Mesendoderm (in vitro differentiated cells): ENCODE data around the gene STARD3NL.

ENCODE experiments used
- DNase-seq: peaks from one replicate; pipeline ENCODE4 v3.0.0; 2013
- H2AK5ac ChIP-seq: 2 replicates; pipeline ENCODE4 v1.6.1; 2013; ENCODE audit warnings: low read length, inconsistent platforms
- H2BK120ac ChIP-seq: 2 replicates; pipeline ENCODE4 v1.6.1; 2013; ENCODE audit warnings: low read depth, mild to moderate bottlenecking, low read length, moderate library complexity, mixed read lengths
- H2BK15ac ChIP-seq: replicated peaks from 2 replicates; pipeline ENCODE4 v1.6.1; 2013; ENCODE audit warnings: low read depth, mild to moderate bottlenecking, moderate library complexity
- H2BK5ac ChIP-seq: 2 replicates; pipeline ENCODE4 v1.6.1; 2013; ENCODE audit warnings: low read length, inconsistent platforms
- H3K18ac ChIP-seq: 2 replicates; pipeline ENCODE4 v1.6.1; 2013; ENCODE audit warnings: mild to moderate bottlenecking, low read length, mixed read lengths
- H3K23ac ChIP-seq: one replicate; pipeline ENCODE4 v1.6.1; 2013; ENCODE audit warnings: low read length
- H3K27ac ChIP-seq: 2 replicates; pipeline ENCODE4 v1.5.1; 2013; ENCODE audit warnings: low read depth, mild to moderate bottlenecking, inconsistent platforms, low read length, moderate library complexity
- H3K27me3 ChIP-seq: 2 replicates; pipeline ENCODE4 v1.6.1; 2013; ENCODE audit warnings: low read length, control low read depth, mild to moderate bottlenecking, inconsistent platforms; ENCODE audit not compliant: insufficient read depth, poor library complexity
- H3K36me3 ChIP-seq: 2 replicates; pipeline ENCODE4 v1.6.1; 2013; ENCODE audit warnings: low read length, inconsistent platforms; ENCODE audit not compliant: control insufficient read depth, insufficient read depth
- H3K4ac ChIP-seq: one replicate; pipeline ENCODE4 v1.6.1; 2013; ENCODE audit warnings: low read depth, mild to moderate bottlenecking, low read length, moderate library complexity
- H3K4me1 ChIP-seq: 2 replicates; pipeline ENCODE4 v1.6.1; 2013; ENCODE audit warnings: low read depth, low read length, inconsistent platforms; ENCODE audit not compliant: control insufficient read depth
- H3K4me2 ChIP-seq: 2 replicates; pipeline ENCODE4 v1.6.1; 2013; ENCODE audit warnings: low read length
- H3K4me3 ChIP-seq: 2 replicates; pipeline ENCODE4 v1.5.1; 2013; ENCODE audit warnings: mild to moderate bottlenecking, low read length
- H3K56ac ChIP-seq: one replicate; pipeline ENCODE4 v1.6.1; 2013; ENCODE audit warnings: low read length
- H3K79me1 ChIP-seq: 2 replicates; pipeline ENCODE4 v1.6.1; 2013; ENCODE audit warnings: low read length, inconsistent platforms
- H3K79me2 ChIP-seq: 2 replicates; pipeline ENCODE4 v1.6.1; 2013; ENCODE audit warnings: mild to moderate bottlenecking, low read length; ENCODE audit not compliant: control insufficient read depth, insufficient read depth
- H3K9ac ChIP-seq: 2 replicates; pipeline ENCODE4 v1.6.1; 2013; ENCODE audit warnings: low read length, inconsistent platforms
- H4K5ac ChIP-seq: one replicate; pipeline ENCODE4 v1.6.1; 2013; ENCODE audit warnings: low read length
- H4K8ac ChIP-seq: one replicate; pipeline ENCODE4 v1.6.1; 2013; ENCODE audit warnings: low read depth, mild to moderate bottlenecking, control low read depth, low read length, moderate library complexity
- WGBS: extraction: QIAGEN DNeasy Blood & Tissue Kit; methylation state at CpG from one replicate; pipeline ENCODE4 v1.1.7; 2013; ENCODE audit warnings: low lambda C conversion rate, missing lambda C conversion rate; ENCODE audit not compliant: insufficient coverage; ENCODE audit errors: extremely low coverage; 5-methylcytosine and 5-hydroxymethylcytosine counted together

STARD3NL gene

DNA sequence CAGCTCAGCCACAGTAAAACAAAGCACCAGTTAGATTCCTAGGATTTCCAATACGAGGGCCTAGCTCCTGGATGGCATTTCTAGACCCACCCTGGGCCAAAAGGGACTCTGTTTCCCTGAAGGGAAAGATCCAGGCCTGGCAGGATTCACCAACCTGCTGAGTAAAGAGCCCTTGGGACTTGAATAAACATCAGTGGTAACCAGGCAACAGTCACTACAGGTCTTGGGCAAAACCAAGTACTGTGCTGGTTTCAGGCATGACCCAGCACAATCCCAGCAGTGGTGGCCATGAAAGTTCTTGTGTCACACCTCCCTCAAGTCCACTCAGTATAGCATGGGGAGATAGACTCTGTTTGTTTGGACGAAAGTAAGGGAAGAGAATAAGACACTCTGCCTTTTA is 31.0 kb upstream of the STARD3NL start:
- H4K8ac ChIP-seq, result no peak overlapping the region
- DNase-seq, result peak; percentile 27
- H2BK15ac ChIP-seq, result no peak overlapping the region
- H2BK120ac ChIP-seq, result no peak overlapping the region
- H3K4me3 ChIP-seq, result no peak overlapping the region
- H3K4me1 ChIP-seq, result no peaks in the 10 kb centered on the region
- no peak overlapping the region for H2BK5ac ChIP-seq
- H3K4ac ChIP-seq, result no peak overlapping the region
- no peak overlapping the region for H3K18ac ChIP-seq
- no peak overlapping the region for H3K4me2 ChIP-seq
- no CpG with 5 or more reads among the region's 2 CpGs for WGBS
- H3K27ac ChIP-seq, result no peak overlapping the region
- no peak overlapping the region for H4K5ac ChIP-seq
- no peaks in the 10 kb centered on the region for H3K79me1 ChIP-seq
- no peak overlapping the region for H3K9ac ChIP-seq
- no peak overlapping the region for H3K56ac ChIP-seq
- no peaks in the 10 kb centered on the region for H3K27me3 ChIP-seq
- H2AK5ac ChIP-seq, result no peak overlapping the region
- no peak overlapping the region for H3K23ac ChIP-seq
- H3K79me2 ChIP-seq, result no peaks in the 10 kb centered on the region
- no peaks in the 10 kb centered on the region for H3K36me3 ChIP-seq

- Histone ChIP-seq H3K4me2 (no peak overlapping the region), H3K56ac (no peak overlapping the region), H2BK120ac (no peak overlapping the region), H4K8ac (no peak overlapping the region), H3K9ac (no peak overlapping the region), H3K4me1 (no peaks in the 10 kb centered on the region), H2BK15ac (no peak overlapping the region), H3K79me2 (no peaks in the 10 kb centered on the region), H3K23ac (no peak overlapping the region), H3K27me3 (no peaks in the 10 kb centered on the region), H3K18ac (no peak overlapping the region), H3K36me3 (no peaks in the 10 kb centered on the region), H4K5ac (no peak overlapping the region), H3K79me1 (no peaks in the 10 kb centered on the region), H2AK5ac (no peak overlapping the region), H3K4ac (no peak overlapping the region), H3K27ac (no peak overlapping the region), H3K4me3 (no peak overlapping the region), H2BK5ac (no peak overlapping the region)
- WGBS, result no CpG with 5 or more reads among the region's 2 CpGs
- DNase-seq, result no peak
Measured at GRCh38 chr7:38151556-38151955, 26.5 kb upstream of the STARD3NL start.

DNA sequence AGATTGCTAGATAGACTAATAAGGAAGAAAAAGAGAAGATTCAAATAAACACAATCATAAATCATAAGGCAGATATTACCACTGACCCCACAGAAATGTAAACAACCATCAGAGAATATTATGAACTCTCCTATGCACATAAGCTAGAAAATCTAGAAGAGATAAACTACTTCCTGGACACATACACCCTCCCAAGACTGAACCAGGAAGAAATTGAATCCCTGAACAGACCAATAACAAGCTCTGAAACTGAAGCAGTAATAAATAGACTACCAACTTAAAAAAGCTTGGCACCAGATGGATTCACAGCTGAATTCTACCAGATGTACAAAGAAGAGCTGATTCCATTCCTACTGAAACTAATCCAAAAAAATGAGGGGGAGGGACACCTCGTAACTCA is 24.5 kb upstream of the STARD3NL start:
- Histone ChIP-seq H3K4ac (no peak overlapping the region), H3K79me2 (no peaks in the 10 kb centered on the region), H2BK120ac (no peak overlapping the region), H4K5ac (no peak overlapping the region), H2AK5ac (no peak overlapping the region), H3K79me1 (no peaks in the 10 kb centered on the region), H3K56ac (no peak overlapping the region), H2BK15ac (no peak overlapping the region), H3K9ac (no peak overlapping the region), H3K18ac (no peak overlapping the region), H3K27me3 (no peaks in the 10 kb centered on the region), H3K27ac (no peak overlapping the region), H3K4me3 (no peak overlapping the region), H2BK5ac (no peak overlapping the region), H3K36me3 (no peaks in the 10 kb centered on the region), H3K23ac (no peak overlapping the region), H4K8ac (no peak overlapping the region), H3K4me2 (no peak overlapping the region), H3K4me1 (no peaks in the 10 kb centered on the region)
- no peak for DNase-seq
- no CpG with 5 or more reads among the region's 1 CpG for WGBS

DNA sequence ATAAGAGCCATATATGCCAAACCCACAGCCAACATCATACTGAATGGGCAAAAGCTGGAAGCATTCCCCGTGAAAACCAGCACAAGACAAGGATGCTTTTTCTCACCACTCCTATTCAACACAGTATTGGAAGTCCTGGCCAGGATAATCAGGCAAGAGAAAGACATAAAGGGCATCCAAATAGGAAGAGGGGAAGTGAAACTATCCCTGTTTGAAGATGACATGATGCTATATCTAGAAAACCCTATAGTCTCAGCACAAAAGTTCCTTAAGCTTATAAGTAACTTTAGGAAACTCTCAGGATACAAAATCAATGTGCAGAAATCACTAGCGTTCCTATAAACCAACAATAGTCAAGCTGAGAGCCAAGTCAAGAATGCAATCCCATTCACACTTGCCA is 23.8 kb upstream of the STARD3NL start:
- H3K27me3 ChIP-seq, result no peaks in the 10 kb centered on the region
- no peak overlapping the region for H2AK5ac ChIP-seq
- no peak overlapping the region for H3K27ac ChIP-seq
- no peaks in the 10 kb centered on the region for H3K79me1 ChIP-seq
- no peak overlapping the region for H3K18ac ChIP-seq
- no peaks in the 10 kb centered on the region for H3K4me1 ChIP-seq
- H3K9ac ChIP-seq, result no peak overlapping the region
- H3K79me2 ChIP-seq, result no peaks in the 10 kb centered on the region
- H3K56ac ChIP-seq, result no peak overlapping the region
- no peak overlapping the region for H3K23ac ChIP-seq
- H2BK15ac ChIP-seq, result no peak overlapping the region
- no peak overlapping the region for H2BK5ac ChIP-seq
- no peaks in the 10 kb centered on the region for H3K36me3 ChIP-seq
- H2BK120ac ChIP-seq, result no peak overlapping the region
- no peak overlapping the region for H3K4me2 ChIP-seq
- H4K8ac ChIP-seq, result no peak overlapping the region
- H3K4ac ChIP-seq, result no peak overlapping the region
- no peak for DNase-seq
- H3K4me3 ChIP-seq, result no peak overlapping the region
- no CpG with 5 or more reads among the region's 2 CpGs for WGBS
- no peak overlapping the region for H4K5ac ChIP-seq

DNA sequence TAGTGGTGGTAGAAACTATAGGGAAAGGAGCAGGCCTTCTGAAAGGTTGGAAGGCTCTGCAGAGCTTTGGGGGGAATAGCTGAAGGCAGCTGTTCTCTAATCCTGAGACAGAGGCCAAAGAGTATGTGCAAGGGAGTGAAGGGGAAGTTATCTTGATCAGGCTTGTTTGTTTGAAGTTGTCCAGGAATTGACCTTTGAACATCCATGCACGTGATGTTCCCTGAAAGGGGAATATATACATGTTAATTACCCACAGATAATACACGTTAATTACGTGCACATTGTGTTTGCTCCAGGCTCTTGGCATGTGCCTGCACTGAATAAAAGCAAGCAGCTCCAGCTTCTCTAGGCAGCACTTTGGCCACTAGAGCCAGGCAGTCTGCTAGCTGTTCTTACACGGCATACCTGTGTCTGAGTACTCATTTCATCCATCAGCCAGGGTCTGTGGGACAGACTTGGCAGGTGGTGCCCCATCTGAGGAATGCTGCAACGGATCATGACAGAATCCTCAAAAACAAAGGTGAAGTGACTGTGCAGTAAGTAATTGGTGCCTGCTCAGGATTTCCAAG is 18.0 kb upstream of the STARD3NL start:
- Histone ChIP-seq H2BK15ac (no peak overlapping the region), H2AK5ac (no peak overlapping the region), H3K27ac (no peak overlapping the region), H3K4me3 (no peak overlapping the region), H3K56ac (no peak overlapping the region), H3K23ac (no peak overlapping the region), H2BK120ac (no peak overlapping the region), H3K79me2 (no peaks in the 10 kb centered on the region), H4K8ac (no peak overlapping the region), H3K9ac (no peak overlapping the region), H3K27me3 (no peaks in the 10 kb centered on the region), H4K5ac (no peak overlapping the region), H3K36me3 (no peaks in the 10 kb centered on the region), H3K18ac (no peak overlapping the region), H3K4ac (no peak overlapping the region), H3K4me2 (no peak overlapping the region), H3K4me1 (no peaks in the 10 kb centered on the region), H3K79me1 (no peaks in the 10 kb centered on the region), H2BK5ac (no peak overlapping the region)
- no CpG with 5 or more reads among the region's 5 CpGs for WGBS
- DNase-seq, result no peak

DNA sequence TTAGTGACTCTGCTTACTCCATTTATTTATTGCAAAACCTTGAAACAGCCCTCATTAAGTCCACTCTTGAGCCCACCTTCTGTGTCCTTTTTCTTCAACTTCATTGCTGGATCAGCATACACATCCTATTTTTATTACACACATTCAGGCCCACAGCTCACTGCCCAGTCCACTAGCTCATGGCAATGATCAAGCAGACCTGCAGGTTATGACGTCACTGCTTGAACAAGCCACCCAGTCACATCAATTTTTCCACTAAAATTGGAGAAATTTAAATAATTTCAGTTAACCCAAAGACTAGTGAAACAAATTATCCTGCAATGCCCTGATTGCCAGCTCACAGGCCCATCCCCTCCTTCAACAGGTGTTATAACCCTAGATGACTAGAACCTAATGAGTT is 16.0 kb upstream of the STARD3NL start:
- H4K8ac ChIP-seq, result no peak overlapping the region
- H3K36me3 ChIP-seq, result no peaks in the 10 kb centered on the region
- no peak overlapping the region for H3K56ac ChIP-seq
- no peak overlapping the region for H3K9ac ChIP-seq
- no peaks in the 10 kb centered on the region for H3K27me3 ChIP-seq
- no peaks in the 10 kb centered on the region for H3K4me1 ChIP-seq
- H3K23ac ChIP-seq, result no peak overlapping the region
- no peak overlapping the region for H2AK5ac ChIP-seq
- H2BK15ac ChIP-seq, result no peak overlapping the region
- no peak for DNase-seq
- H3K4me2 ChIP-seq, result no peak overlapping the region
- H3K18ac ChIP-seq, result no peak overlapping the region
- no peaks in the 10 kb centered on the region for H3K79me2 ChIP-seq
- H2BK120ac ChIP-seq, result no peak overlapping the region
- H3K27ac ChIP-seq, result no peak overlapping the region
- no peak overlapping the region for H2BK5ac ChIP-seq
- H4K5ac ChIP-seq, result no peak overlapping the region
- H3K79me1 ChIP-seq, result no peaks in the 10 kb centered on the region
- no peak overlapping the region for H3K4ac ChIP-seq
- H3K4me3 ChIP-seq, result no peak overlapping the region
- WGBS, result no CpG with 5 or more reads among the region's 1 CpG
